ENCODE data around the gene LCLAT1.

LCLAT1 gene

GRCh38 chr2:30649828-30650227 is 202.8 kb downstream of the LCLAT1 start:
- DNase-seq = no peak

GRCh38 chr2:30652271-30652915 is 205.3 kb downstream of the LCLAT1 start:
- no peak for DNase-seq

- DNase-seq = no peak
Measured at GRCh38 chr2:30653847-30654246, 206.8 kb downstream of the LCLAT1 start.

DNA sequence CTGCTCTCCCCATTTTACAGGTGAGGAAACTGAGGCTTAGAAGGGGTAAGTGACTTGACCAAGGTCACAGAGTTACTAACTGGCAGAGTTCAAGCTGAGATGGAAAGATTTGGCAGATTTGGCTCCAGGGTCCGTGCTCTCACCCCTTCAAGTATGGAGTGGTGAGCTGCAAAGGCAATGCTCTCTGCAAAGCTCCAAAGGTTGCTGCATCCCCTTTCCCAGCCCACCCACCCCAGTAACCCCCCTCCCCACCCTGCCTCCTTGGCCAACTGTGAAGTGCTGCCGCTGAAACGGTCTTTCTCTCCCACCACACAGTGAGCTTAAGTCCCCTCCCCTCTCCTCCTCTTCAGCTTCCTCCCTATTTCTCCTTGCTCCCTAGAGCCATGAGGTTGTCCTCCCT is 207.4 kb downstream of the LCLAT1 start:
- DNase-seq = no peak

DNA sequence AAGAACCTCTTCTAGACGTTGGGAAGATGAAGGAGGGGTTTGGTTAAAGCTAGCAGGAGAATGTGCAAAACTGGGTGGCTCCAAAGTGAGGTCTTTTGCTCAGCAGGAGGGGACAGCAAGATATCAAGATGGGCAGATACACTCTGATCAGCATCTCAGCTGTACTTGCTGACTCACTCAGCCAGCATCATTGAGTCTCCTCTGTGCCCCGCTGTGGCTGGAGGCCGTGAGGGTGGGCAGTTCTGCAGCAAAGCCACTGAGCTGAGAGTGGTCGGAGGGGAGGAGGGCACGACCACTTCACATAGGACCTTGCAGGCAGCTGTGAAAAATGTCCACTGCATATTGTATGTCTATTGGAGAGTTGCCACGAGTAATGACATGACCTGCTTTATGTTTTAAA is 208.2 kb downstream of the LCLAT1 start:
- no peak for DNase-seq

DNA sequence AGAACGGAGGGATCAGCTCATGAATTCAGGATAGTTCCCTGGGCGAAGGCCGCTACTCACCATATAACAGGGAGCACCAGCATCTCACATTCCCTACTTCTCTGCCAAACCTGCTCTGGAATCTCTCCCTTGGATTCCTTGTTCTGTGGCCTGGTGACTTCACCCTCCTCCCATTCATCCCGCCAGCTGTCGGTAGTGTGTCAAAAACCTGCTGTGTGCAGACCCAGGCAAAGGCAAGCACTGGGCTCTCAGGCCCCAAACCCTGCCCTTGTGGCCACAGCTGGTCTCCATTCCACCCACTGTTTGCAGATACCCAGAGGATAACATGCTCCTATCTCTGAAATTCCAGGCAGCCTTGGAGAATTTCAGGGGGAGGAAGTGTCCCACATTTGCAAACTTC is 208.6 kb downstream of the LCLAT1 start:
- DNase-seq = no peak

- no peak for DNase-seq
Measured at GRCh38 chr2:30656079-30656478, 209.0 kb downstream of the LCLAT1 start.

DNA sequence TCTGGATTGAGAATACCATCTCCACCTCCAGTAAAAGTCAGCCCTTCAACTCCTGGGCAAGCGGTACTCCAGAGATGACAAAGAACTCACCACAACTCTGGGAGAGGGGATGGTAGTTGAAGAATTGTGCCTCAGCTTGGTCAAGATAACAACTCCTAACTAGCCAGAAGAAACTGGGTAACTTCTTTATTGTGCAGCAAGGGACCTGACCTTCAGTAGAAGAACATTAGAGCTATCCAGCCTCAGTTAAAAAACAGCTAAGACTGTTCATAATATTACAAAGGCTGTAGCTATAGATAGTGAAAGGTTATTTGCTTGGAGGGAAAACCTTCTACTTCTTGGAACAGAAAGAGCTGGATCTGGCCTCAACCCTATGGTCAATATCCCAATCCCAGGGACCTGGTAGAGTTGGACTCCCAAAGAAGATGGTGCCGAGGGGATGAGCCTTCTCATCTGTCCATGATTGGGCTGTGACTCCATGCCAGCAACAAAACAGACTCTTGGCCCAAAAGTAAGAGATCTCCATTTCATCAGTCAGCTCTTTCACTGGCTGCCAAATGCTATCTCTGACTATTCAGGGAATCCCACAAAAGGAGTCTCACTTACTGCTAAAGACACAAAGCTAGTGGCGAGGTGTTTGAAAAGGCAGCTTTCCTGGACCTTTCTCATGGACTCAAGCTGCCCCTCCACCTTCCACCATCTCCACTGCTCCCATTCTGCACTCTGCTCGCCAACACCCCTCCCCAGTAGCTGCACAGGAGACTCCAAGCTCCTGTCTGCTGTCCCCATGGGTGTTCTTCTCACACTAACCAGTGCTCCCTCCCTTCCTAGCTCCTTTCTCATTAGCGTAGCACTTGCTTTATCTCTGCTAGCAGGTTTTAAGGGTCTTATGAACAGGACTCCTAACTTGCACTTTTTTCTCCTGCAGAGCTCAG is 214.4 kb downstream of the LCLAT1 start:
- DNase-seq = peak; percentile 19

DNA sequence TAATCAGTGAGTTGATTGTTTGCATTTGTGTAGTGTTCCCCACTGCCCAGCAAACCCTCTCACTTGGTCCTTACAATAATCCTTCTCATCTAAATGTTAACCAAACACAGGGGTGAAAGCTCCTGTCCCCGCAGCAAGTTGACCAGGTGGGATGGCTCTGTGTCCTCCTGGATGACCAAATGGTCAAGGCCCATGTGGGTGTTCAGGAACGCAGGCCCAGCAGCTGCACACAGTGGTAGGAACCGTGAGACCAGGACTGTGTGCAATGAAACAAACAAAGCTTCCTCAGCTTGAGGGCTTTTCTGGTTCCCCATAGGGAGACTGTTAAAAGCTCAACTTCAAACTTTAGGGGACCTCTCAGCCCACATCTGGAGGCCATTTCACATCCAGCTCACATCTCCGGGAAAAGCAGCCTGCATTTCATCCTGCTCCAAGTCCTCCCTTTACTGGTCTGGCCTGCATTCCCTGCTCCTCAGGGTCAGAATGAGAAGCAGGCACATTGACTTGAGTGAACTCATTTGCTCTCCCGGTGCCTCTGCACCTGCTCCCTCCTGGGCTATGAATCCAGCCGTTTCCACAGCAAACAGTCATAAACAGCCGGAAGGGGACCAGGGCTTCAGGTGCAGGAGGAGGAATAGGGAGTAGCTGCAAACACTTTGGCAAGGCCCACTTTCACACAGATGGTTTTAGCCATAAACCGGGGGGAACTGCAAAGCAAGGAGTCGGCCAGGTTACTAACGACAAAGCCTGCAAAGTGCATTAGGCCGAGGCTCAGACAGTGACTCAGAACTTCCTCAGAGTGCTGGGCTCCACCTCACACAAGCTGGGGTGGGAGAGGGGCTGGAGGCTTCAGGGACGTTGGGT is 215.5 kb downstream of the LCLAT1 start:
- DNase-seq = no peak

GRCh38 chr2:30663321-30663720 is 216.3 kb downstream of the LCLAT1 start:
- no peak for DNase-seq

DNA sequence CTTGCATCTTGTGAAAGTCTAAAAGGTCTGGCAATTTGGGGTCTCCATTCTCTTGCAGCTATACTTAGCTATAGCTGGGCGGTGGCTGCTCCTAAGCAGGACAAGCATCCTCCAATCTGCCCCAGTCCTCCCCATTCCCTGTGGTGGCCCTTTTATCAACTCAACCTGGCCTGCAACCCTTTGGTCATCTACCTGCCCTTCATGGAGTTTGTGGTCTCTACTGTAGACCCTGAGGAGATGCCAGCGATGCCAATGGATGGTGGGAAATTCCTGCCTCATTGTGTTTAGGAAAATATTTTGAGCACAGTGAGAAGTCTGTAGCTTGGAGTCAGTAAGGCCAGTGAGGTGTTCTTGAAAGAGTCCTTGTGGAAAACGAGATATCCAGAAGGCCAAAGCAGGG is 216.8 kb downstream of the LCLAT1 start:
- no peak for DNase-seq

GRCh38 chr2:30664761-30665358 is 217.8 kb downstream of the LCLAT1 start:
- DNase-seq = peak; percentile 62

DNA sequence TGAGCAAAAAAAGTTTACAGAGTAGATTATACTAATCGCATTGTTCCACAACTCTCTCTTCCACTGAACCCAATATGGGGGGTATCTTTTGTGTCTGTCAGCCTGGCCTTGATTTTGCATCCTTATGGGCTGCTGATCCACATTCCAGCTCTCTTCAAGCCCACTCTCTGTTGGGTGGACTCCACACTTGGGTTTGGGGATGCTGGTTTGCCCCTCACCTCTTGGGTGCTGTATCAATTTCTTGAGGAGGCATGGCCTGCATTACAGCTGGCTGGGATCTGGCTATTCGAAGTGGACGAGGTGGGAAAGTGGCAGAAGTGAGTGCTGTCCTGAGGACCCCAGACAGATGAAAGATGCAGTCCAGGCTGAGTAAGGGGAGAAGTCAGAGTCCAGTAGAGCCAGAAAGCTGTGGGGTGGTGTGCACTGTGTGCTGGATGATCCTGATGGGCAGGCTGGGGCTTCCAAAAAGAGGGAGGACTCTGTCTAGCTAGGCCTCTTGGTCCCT is 218.8 kb downstream of the LCLAT1 start:
- no peak for DNase-seq

DNA sequence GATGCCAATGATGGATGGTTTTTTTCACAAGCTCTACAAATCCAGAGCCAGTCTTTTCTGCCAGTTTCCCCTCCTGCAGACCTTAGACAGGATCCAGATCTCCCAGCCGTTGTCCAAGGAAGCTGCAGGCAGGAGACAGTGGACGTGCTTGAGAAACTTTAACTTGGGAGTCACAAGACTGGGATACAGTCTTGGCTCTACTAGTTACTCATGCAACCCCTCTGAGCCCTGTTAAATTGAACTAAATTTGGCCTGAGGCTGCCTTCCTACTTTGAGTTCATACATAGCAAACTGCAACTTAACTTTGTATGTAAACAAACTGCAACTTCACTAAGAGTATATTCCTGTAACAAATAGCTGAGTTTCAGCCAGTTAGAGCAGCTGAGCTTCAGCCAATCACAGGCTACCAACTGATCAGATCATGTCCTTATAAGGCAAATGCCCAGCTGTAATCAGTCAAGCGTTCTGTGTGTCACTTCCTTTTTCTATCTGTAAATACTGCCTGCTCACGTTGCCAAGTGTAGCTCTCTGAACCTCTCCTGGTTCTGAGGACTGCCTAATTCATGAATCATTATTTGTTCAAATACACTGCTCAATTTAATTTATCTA is 219.3 kb downstream of the LCLAT1 start:
- DNase-seq = peak; percentile 75

DNA sequence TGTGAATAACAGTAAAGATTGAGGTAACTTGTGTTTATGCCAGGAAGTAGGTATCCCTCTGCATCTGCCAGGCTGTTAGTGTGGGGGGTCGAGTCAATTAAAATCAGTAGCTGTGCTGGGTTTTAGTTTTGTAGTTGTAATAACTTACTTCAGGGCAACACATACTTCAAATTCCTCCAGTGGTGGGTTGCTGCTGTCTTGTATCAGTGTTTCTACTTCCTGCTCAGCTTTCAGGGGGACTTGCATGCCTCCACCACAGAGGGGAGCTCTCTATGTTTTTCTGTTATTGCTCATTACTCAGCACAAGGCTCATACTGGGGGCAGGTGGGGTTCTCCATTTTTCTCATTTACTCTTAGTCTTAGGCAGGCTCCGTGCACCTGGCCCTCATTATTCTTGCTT is 223.4 kb downstream of the LCLAT1 start:
- DNase-seq = no peak

GRCh38 chr2:30673127-30673526 is 226.1 kb downstream of the LCLAT1 start:
- DNase-seq = no peak

- DNase-seq = no peak
Measured at GRCh38 chr2:30675758-30676157, 228.7 kb downstream of the LCLAT1 start.

DNA sequence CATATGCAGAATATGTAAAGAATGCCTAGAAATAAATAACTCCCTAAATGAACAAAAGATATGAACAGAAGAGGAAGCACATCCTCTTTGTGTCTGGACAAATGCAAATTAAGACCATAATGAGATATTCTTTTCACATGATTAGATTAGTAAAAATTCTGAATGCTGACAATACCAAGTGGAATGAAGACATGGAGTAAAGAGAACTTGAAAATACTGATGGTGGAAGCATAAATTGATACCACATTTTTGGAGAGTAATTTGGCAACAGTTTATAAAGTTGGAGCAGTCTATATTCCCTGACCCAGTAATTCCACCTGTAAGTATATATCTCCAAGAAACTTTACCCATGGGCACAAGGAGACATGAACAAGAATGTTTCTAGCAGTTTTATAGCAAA is 230.2 kb downstream of the LCLAT1 start:
- no peak for DNase-seq

DNA sequence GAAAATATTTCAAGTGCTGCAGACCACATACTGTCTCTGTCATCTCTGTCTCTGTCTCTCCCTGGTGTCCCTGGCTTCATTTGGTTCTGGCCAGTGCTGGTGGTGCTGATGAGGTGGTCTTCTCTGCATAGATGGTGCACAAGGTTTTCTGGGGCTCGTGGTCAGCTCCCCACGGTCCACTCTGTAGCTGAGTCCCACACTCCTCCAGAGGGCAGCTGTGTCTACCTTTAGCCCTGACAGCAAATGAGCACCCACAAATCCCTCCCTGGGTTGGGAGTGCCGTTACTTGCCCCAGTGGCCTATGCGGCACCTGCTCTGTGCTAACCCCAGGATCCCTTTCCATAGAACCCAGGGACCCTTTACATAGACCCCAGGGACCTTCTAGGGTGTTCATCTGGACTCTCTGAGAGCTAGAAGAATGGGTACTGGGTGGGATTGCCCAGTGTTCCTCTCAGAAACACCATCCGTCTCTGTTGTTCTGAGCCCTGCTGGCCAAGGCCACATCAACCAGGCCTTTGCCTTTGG is 230.9 kb downstream of the LCLAT1 start:
- no peak for DNase-seq

GRCh38 chr2:30678410-30679137 is 231.5 kb downstream of the LCLAT1 start:
- DNase-seq = no peak

DNA sequence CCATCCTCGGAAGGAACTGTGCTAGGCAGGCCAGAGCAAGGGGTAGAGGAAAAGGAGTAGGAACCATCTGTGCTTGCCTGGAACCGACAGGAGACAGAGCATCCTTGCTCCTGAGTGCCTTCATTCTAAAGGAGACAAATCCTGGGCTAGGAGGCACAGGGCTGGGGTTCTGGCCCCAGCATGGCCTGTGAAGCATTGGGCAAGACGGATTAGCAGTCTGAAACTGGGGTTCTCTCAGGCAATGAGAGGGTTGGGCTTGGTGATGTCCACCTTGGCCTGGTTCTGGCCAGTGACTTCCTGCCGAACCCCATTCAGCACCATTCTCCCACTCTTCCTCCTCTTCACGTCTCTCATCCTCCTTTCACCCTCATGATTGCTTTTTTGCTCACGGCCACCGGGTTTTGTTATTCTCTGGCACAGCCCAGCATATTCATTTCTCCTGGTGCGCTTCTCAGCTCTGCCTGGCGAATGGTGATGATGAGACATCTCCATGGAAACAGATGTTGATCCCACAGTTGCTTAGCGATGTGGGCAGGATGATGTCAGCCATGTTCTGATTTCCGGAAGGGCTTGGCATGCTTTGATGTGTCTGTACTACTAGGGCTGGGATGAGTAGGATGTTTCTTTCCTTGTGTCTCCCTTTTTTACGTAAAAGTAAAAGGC is 232.5 kb downstream of the LCLAT1 start:
- DNase-seq = peak; percentile 28
